GM18499 (cell line): ENCODE measurements around the gene CHD9.
"Not testable (repeated sequence)": the region's sequence is repeated elsewhere in the genome, so short reads cannot be mapped to it uniquely, and the experiment has no call there.

Experiments used
- ATAC-seq: cut with Tn5 transposase; IDR thresholded peaks from one replicate; pipeline ENCODE4 v1.9.1; 2021; ENCODE audit warnings: moderate number of reproducible peaks; ENCODE audit not compliant: insufficient read depth, unreplicated experiment

The CHD9 gene

DNA sequence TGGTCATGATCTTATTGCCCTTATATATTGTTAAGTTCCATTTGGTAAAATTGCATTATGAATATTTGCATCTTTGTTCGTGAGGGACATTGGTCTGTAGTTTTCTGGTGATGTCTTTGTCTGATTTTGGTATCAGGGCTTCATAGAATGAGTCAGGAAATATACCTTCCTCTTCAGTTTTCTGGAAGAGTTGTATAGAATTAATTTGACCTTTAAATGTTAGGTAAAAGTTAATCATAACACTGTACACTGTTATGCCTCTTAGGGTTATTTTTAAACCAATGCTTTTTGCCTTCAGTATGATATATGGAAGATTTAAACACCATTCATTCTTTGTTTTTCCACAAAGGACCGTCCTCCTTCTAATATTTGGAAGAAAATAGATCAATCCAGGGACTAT is 180.0 kb downstream of the CHD9 start:
- ATAC-seq, result no peak

DNA sequence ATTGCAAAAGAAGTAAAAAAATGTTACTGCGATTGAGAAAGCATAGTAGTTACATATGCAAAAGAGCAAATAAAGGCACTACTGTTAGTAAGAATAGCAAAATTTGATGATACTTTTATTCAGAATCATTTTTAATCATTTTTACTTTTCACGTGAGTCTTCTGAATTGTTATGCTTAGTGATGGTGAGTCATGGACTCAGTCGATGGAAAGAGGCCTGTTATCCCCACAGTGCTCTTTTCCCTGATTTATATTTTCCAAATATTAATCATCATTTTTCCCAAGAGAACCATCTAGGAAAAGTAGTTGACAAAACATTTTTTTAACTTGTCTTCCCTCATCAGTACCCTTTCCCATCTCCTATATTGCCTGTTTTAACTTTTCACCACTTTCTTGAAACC is 181.1 kb downstream of the CHD9 start:
- no peak for ATAC-seq

- ATAC-seq, result no peak
Measured at GRCh38 chr16:53249331-53249730, 194.5 kb downstream of the CHD9 start.

DNA sequence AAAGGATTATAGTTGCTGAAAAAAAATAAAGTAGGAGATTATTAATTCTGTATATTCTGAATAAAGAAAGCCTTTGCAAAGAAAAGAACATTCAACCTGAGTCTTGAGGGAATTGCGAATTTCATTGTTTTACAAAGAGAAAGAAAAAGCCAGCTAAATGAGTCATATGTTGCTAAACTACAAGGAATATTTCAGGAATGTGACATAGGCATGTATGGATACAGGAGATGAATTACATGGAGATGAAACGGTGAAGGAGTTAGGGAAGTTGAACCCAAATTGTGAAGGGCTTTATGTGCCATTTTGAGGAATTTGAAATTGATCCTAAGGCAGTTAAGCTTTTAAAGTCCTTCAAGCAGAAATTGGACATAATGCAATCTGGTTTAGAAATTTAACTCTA is 202.2 kb downstream of the CHD9 start:
- ATAC-seq, result no peak

DNA sequence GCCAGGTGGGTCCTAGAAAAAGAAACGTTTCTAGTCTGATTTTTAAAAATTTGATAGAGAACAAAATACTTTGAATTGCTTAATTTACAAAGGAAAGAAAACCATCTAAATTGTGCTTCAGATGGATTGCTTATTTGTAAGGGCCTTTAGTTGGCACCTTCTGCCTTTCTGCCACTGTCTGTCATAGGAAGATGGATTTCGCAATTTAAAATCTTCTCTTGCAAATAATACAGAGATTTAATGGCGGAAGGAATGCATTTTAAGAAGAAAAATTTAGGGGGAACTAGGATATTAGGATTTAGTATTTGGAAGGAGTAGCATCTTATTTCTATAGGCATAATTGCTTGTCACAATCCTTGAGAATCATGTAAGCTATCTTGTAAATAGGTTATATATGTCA is 204.0 kb downstream of the CHD9 start:
- no peak for ATAC-seq

DNA sequence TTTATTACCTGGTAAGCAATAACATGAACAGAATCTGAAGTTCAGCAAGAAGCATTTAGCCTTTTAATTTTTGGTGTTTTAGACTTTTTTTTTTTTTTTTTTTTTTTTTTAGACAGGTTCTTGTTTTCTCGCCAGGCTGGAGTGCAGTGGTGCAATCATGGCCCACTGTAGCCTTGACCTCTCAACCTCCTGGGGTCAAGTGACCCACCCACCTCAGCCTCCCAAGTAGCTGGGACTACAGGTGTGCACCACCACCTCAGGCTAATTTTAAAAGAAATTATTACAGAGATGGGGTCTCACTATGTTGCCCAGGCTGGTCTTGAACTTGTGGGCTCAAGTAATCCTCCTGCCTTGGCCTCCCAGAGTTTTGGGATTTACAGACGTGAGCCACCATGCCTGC is 206.5 kb downstream of the CHD9 start:
- ATAC-seq, result no peak

GRCh38 chr16:53262645-53263044 is 207.9 kb downstream of the CHD9 start:
- no peak for ATAC-seq

- ATAC-seq, result no peak
Measured at GRCh38 chr16:53266156-53266555, 211.4 kb downstream of the CHD9 start.

DNA sequence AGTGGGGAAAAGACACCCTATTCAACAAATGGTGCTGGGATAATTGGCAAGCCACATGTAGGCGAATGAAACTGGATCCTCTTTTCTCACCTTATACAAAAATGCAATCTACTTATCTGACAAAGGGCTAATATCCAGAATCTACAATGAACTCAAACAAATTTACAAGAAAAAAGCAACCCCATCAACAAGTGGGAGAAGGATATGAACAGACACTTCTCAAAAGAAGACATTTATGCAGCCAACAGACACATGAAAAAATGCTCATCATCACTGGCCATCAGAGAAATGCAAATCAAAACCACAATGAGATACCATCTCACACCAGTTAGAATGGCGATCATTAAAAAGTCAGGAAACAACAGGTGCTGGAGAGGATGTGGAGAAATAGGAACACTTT is 223.7 kb downstream of the CHD9 start:
- ATAC-seq, result not testable (repeated sequence)

- no peak for ATAC-seq
Measured at GRCh38 chr16:53281280-53281679, 226.5 kb downstream of the CHD9 start.

DNA sequence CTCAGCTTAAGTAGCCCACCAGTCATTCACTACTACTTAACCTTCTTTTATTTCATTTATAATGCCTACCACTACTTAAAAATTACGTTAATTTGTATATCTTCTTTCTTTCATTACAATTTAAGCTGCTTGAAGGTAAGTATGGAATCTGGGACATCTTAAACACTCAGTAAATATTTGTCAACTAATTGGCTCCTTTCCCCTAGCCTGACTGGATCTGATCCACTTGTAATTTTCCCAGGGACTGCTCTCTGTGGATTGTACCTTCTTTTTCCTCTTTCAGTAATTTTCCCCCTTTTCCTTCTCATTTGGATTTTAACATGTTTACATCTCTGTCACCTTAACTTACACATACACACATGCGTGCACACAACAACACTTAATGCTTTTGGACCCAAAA is 227.1 kb downstream of the CHD9 start:
- no peak for ATAC-seq

GRCh38 chr16:53282328-53282727 is 227.5 kb downstream of the CHD9 start:
- no peak for ATAC-seq

DNA sequence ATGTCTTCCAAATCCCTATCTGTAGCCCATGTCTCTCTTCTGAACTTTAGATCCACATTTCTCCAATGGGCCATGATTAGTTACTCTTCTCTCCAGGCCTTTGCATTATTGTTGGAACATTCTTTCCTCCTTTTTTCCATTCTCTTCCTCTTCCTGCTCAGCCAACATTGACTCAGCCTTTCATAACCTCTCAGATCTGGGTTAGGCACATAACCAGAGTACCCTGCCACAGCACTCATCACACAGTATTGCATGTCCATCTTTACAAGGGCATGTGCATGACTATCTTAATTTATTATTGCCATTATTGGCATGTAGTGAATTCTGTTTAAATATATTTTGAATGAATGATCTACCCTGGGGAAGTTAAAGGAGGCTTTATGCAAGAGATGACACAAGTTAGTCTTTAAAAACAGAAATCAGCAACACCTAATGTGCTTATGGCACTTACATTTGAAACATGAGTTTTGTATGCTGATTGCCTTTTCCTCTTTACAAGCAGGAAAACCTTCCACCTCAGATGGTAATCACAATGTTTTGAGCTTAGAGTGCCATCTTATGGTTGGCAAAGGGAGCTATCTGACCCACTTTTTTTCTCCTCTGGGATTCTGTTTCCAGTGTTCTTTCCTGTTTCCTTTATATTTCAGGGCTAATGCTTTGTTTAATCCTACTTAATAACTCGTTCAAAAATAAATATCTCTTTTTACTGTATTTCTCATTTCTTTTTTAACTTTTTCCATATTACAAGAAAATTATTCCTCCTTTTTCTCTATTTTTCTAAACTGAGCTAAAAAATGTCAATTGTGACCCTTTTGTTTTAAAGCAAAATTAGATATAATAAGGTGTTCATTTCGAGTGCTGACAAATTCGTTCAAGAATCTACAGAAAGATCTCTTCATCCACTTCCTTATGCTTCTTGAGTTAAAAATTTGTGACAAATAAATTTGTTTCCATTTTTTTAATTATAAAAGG is 228.5 kb downstream of the CHD9 start:
- ATAC-seq, result no peak

DNA sequence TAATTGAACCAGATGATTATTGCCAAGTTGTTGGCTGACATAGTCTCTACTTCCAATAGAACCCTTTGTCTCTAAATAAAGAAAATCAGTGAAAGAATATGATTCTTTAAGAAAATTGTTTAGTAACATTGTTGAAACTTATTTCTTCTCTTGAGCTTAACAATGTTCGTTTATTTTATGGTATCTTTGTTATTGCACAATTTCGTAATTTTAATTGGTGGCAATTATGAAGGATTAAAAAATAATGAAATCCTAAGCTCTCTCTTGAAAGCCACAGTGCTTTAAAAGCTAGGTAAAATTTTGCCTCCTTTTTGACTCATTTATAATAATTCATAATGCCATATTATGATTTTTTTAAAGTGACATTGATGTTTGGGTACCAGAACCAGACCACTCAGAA is 230.4 kb downstream of the CHD9 start:
- ATAC-seq, result no peak

DNA sequence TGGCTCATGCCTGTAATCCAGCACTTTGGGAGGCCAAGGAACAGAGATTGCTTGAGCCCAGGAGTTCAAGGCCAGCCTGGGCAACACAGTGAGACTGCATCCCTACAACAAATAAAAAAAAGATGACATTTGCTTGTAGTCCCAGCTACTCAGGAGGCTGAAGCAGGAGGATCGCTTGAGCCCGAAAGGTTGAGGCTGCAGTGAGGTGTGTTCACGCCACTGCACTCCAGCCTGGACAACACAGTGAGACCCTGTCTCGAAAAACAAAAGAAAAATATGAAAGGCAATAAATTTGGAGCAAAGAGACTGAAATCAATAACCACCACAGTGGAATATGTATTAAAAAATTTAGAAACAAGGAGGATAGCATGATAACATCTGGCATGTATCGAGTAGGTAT is 235.7 kb downstream of the CHD9 start:
- no peak for ATAC-seq

- no peak for ATAC-seq
Measured at GRCh38 chr16:53291757-53292392, 237.1 kb downstream of the CHD9 start.

- no peak for ATAC-seq
Measured at GRCh38 chr16:53297477-53297876, 242.7 kb downstream of the CHD9 start.

GRCh38 chr16:53304334-53304733 is 249.5 kb downstream of the CHD9 start:
- no peak for ATAC-seq

DNA sequence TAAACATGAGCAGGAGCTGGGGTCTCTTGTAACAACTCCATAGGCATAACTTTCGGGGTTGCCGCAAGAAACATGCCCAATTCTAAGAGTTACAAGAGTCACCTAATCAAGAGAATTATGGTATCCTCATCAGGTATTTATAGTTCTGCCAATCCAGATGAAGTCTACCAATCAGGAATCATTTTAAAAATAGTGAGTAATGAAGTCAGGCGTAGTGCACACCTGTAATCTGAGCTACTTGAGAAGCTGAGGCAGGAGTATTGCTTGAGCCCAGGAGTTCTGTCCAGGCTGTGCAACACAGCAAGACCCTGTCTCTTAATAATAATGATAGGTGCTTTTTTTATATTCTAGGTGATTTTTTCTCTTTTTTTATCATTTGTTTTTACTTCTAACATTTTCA is 251.0 kb downstream of the CHD9 start:
- ATAC-seq, result no peak

- ATAC-seq, result no peak
Measured at GRCh38 chr16:53309457-53309856, 254.7 kb downstream of the CHD9 start.

DNA sequence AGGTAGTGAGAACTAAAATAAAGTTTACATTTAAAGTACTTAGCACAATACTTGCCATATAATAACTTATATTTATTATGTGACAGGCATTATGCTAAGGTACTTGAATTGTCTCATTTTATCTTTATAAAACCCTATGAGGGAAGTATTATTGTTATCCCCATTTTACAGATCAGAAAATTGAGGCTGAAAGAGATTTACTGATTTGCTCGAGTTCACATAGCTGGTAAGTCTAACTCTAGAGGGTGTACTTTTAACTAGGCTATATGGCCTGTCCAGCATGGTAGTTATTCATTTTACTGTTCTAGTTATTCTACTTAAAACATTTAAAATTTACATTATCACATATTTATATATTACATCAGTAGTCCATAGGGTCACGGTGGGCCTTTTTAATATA is 266.2 kb downstream of the CHD9 start:
- ATAC-seq, result no peak

GRCh38 chr16:53323924-53324323 is 269.1 kb downstream of the CHD9 start:
- ATAC-seq, result no peak
